HepG2 (cell line): ENCODE measurements around the gene PYHIN1.

Experiments used
- FOXM1 ChIP-seq: sonication (generic); formaldehyde crosslinking; IDR thresholded peaks from 2 replicates; pipeline ENCODE4 v1.5.0; 2020; ENCODE audit warnings: missing genetic modification reagents
- HOXA3 ChIP-seq: sonication (generic); formaldehyde crosslinking; IDR thresholded peaks from 2 replicates; pipeline ENCODE4 v1.5.0; 2020; ENCODE audit warnings: missing genetic modification reagents
- ZNF225 ChIP-seq: sonication (generic); formaldehyde crosslinking; IDR thresholded peaks from 2 replicates; pipeline ENCODE4 v1.4.0; 2020; ENCODE audit warnings: mild to moderate bottlenecking, missing genetic modification reagents
- ZNF335 ChIP-seq: sonication (generic); formaldehyde crosslinking; IDR thresholded peaks from 2 replicates; pipeline ENCODE4 v1.4.0; 2020; ENCODE audit warnings: missing genetic modification reagents
- ZNF780A ChIP-seq: sonication (generic); formaldehyde crosslinking; IDR thresholded peaks from 2 replicates; pipeline ENCODE4 v1.8.0; 2022; ENCODE audit warnings: mild to moderate bottlenecking, missing genetic modification reagents, moderate library complexity

DNA sequence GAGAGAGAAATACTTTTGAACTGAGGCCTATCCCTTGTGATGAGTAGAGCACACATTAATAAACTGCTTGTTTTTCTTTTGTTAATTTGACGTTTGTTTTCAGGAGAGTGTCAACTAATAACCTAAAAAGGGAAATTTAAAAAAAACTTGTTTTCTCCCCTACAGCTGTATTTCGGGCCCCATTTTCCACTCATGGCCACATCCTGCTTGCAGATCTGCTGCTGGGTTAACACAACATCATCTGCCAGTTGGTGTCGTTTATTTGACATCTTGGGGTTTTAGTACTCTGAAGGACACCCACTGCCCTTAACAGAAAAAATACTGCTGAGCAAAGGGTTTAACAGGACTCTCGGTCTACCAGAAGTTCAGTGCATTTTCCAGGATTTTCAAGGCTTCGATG is 848 bp upstream of the PYHIN1 start:
- TF ChIP-seq HOXA3 (CRISPR knock-in tag): no peak
- no peak for TF ChIP-seq ZNF335 (CRISPR knock-in tag)
- TF ChIP-seq ZNF225 (CRISPR knock-in tag): no peak
- no peak for TF ChIP-seq FOXM1 (CRISPR knock-in tag)
- no peak for TF ChIP-seq ZNF780A (CRISPR knock-in tag)
